GM19240 (cell line): ENCODE data around the gene PLXNC1.

Source experiments
- DNase-seq: peaks from one replicate; pipeline ENCODE4 v3.0.0; 2011; ENCODE audit warnings: low spot score; ENCODE audit not compliant: insufficient read length

PLXNC1 gene

DNA sequence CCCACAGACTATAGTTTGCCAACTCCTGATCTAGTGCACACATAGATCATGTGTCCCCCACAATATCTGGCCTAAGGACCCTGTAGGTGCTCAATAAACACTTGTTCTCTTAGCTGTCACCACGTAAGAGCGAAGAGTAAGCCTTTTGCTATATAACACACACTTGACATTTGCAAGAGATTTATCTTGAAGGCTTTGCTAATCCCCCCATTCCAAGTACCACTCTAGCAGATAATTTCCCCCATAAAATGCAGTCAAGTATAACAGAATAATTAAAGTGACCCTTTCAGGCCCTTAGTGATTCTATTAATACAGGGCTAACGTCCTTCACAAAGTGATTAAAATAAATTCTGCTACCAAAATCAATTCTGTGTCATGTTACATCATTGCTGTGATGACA lies 87.5 kb downstream of the PLXNC1 start:
- no peak for DNase-seq

GRCh38 chr12:94239332-94239993 lies 91.1 kb downstream of the PLXNC1 start:
- no peak for DNase-seq

- DNase-seq = peak; percentile 55
These were observed 91.8 kb downstream of the PLXNC1 start for GRCh38 chr12:94240171-94240570.

DNA sequence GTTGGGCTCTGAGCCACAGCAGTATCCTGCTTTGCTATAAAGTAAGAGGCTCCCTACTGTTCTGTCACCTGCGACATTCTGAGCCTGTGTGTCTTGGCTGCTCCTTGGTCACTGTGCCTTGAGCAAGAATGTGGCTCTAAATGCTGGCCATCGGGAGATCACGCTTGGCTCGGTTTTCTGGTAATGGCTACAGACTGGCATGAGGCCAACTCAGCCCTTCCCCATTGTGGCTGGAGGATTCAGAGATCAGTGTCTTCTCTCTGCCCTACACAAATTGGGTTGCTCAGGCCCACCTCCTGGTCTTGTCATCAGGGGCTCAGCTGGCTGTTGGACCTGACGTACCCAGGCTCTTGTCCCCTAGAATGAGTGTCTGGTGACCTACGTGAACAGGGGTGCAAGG lies 94.5 kb downstream of the PLXNC1 start:
- no peak for DNase-seq

GRCh38 chr12:94244165-94245133 lies 96.1 kb downstream of the PLXNC1 start:
- peak; percentile 53 for DNase-seq

DNA sequence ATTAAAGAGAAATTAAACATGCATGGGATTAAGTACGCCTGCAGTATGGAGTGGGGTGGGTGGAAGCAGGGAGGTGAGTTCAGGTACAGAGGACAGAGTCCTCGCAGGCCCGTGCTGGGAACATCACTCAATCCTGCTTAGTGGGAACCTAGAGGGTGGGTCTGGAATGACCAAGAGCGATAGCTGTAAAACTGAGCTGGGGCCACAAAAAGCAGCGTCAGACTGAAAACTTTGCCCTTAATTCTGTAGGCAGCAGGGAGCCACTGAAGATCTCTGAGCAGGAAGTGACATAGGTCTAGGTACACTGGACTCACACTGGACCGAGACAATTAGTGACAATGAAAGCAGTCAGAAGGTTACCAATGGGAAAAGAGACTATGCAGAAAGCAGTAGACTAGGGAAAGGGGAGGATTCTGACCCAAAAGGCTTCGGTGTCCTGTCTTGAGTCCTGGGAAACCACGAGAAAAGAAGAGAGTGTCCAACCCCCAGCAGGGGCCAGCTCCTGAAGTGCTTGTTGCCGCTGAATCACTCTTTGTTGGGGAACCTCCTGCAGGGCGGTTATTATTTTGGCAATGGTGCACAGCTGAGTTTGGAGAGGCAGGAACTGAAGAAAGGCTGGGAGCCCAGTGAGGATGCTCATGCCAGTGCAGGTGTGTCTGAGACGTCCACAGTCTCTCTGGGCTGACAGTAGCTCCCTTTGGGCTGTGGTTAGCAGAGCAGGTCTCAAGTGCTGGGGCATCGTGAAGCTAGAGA lies 97.4 kb downstream of the PLXNC1 start:
- no peak for DNase-seq

- DNase-seq = no peak
These were observed 98.9 kb downstream of the PLXNC1 start for GRCh38 chr12:94247246-94247645.

GRCh38 chr12:94248582-94248981 lies 100.2 kb downstream of the PLXNC1 start:
- DNase-seq = no peak

DNA sequence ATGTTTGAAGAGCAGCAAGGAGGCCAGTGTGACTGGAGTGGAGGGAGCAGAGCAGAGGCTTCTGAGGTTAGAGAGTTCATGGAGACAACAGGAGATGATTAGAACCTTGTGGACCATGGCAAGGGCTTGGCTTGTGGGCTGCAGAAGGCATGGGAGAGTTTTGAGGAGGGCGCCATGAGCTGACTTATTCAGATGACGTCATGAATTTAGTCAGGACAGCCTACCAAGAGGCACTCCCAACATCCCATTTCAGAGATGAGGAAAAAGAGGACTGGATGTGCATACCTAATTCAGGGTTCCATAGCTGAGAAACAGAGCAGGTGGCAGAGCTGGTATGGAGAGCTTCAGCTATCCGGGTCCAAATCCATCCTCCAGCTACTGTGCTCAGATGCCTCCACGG lies 101.8 kb downstream of the PLXNC1 start:
- DNase-seq = no peak

GRCh38 chr12:94254270-94254669 lies 105.9 kb downstream of the PLXNC1 start:
- DNase-seq = no peak

- no peak for DNase-seq
These were observed 106.6 kb downstream of the PLXNC1 start for GRCh38 chr12:94255006-94255405.

DNA sequence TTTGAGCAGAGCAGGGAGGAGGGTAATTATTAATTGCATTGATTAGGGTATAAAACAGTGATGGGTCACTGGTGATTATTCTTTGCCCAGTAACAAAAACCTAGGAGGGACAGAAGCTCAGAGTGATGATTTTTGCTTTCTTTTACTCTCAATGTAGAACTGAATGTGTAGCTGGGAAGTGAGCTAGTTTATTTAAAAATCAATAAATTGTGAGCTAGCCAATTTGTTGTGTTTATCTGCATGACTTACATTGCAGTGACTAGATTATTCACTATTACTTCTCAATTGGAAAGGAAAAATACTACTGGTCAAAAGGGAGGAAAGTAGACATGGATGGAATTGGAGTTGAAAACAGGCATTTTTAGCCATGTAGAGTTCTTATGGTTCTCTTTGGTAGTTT lies 107.1 kb downstream of the PLXNC1 start:
- DNase-seq = no peak

GRCh38 chr12:94258593-94258992 lies 110.2 kb downstream of the PLXNC1 start:
- no peak for DNase-seq

DNA sequence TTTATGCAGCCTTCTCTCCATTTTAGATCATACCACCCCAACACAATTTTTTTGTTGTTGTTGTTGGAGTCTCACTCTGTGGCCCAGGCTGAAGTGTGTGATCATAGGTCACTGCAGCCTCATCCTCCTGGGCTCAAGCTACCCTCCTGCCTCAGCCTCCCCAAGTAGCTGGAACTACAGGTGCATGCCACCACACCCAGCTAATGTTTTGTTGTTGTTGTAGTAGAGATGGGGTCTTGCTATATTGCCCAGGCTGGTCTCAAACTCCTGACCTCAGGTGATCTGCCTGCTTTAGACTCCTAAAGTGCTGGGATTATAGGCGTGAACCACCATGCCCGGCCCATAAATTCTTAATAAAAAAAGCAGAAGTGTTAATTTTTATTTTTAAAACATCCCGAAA lies 111.6 kb downstream of the PLXNC1 start:
- DNase-seq = no peak

- DNase-seq = no peak
These were observed 112.3 kb downstream of the PLXNC1 start for GRCh38 chr12:94260717-94261116.

- DNase-seq = no peak
These were observed 112.7 kb downstream of the PLXNC1 start for GRCh38 chr12:94261119-94261518.

DNA sequence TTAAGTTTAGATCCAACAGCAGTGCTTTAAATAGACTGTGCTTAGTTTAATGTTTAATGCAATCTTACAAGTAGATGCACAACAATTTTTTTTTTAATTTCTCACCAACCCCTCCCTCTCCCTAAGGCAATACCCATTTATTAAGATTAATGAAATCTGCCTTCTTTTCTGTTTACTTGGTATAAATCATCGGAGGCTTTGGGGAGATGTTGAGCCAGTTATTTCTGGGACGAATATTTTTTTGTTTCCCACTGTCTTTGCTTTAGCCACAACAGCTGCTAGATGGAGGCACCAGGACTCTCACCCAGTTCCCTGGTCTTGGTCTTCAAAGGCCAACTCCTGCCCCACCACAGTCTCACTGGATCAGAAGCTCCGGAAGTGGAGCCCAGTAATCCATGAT lies 113.4 kb downstream of the PLXNC1 start:
- DNase-seq = no peak

GRCh38 chr12:94262228-94263010 lies 114.0 kb downstream of the PLXNC1 start:
- no peak for DNase-seq

- DNase-seq = no peak
These were observed 114.8 kb downstream of the PLXNC1 start for GRCh38 chr12:94263011-94263811.

DNA sequence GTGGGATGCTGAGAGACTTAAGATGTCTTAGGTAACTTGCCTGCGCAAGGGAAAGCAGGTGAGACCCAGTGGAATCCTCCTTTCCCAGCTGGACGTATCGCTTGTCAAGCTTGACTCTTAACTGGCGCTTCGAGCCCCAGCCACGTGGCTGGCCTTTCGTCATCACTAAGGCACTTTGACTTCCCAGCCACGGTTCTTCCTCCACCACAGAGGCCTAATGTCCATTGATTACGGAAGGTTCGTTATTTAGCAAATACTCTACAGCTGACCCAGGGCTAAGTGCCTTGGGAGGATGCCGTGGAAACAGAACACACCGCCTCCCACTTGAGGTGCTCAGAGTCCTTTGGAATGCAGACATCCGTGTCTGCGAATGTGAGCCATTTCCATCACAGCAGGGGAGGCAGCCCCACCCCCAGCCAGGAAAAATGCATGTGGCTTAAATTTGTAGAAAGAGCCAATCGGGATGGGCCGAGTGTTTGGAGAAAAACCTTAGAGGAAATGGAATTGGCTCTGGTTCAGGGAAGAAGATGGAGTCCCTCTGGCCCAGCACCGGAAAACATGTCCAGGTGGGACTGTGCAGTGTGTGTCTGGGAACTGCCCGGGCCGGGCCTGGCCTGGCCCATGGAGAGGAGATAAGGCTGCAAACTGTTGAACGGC lies 115.7 kb downstream of the PLXNC1 start:
- no peak for DNase-seq
